Prostate gland (tissue), 2 donors: ENCODE measurements around the gene ST6GALNAC3.
"Not testable (repeated sequence)": the region's sequence is repeated elsewhere in the genome, so short reads cannot be mapped to it uniquely, and the experiment has no call there.

Experiments used
- CTCF ChIP-seq, 4 experiments: fragments of 200-600 bp in 2 of 4; fragments of 450-650 bp in 2 of 4; sonication (generic) in 2 of 4; IDR thresholded peaks; 1 replicate in 3 of 4; 2 replicates in 1 of 4; pipeline ENCODE4 v1.5.1; 2016 to 2019; ENCODE audit warnings: antibody characterized with exemption in 4 of 4, mild to moderate bottlenecking in 2 of 4, moderate library complexity in 2 of 4
- POLR2A ChIP-seq: fragments of 450-650 bp; IDR thresholded peaks from one replicate; pipeline ENCODE4 v1.6.1; 2016; ENCODE audit warnings: antibody characterized with exemption, mild to moderate bottlenecking
- POLR2AphosphoS5 ChIP-seq: sonication (generic); formaldehyde crosslinking; IDR thresholded peaks from one replicate; pipeline ENCODE4 v1.6.1; 2017; ENCODE audit warnings: antibody characterized with exemption

GRCh38 chr1:76112321-76112720, 37.8 kb downstream of the ST6GALNAC3 start:
- TF ChIP-seq CTCF (IDR thresholded peaks at IDR 0.05); POLR2AphosphoS5; POLR2A: not testable (repeated sequence)
